CD4-positive, alpha-beta T cell treated with Interleukin-10 for 1 hour (primary cell): Measurements from ENCODE around the gene ZDHHC11.
"Not testable (repeated sequence)": the region's sequence is repeated elsewhere in the genome, so short reads cannot be mapped to it uniquely, and the experiment has no call there.

ENCODE experiments used
- DNase-seq: peaks from one replicate; pipeline ENCODE4 v3.0.0-alpha.2; 2020

ZDHHC11 gene

DNA sequence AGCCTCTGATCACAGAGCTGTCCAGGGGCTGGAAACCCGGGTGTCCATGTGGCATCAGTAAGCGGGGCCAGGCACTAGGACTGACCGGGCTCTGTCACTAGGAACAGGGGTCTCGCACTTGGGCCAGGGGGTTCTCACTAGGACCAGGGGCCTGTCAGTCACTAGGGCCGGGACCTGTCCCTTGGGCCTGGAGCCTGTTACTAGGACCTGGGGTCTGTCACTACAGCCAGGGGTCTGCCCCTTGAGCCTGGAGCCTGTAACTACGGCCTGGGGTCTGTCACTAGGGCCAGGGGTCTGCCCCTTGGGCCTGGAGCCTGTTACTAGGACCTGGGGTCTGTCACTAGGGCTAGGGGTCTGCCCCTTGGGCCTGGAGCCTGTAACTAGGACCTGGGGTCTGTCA lies 76.5 kb downstream of the ZDHHC11 start:
- not testable (repeated sequence) for DNase-seq

DNA sequence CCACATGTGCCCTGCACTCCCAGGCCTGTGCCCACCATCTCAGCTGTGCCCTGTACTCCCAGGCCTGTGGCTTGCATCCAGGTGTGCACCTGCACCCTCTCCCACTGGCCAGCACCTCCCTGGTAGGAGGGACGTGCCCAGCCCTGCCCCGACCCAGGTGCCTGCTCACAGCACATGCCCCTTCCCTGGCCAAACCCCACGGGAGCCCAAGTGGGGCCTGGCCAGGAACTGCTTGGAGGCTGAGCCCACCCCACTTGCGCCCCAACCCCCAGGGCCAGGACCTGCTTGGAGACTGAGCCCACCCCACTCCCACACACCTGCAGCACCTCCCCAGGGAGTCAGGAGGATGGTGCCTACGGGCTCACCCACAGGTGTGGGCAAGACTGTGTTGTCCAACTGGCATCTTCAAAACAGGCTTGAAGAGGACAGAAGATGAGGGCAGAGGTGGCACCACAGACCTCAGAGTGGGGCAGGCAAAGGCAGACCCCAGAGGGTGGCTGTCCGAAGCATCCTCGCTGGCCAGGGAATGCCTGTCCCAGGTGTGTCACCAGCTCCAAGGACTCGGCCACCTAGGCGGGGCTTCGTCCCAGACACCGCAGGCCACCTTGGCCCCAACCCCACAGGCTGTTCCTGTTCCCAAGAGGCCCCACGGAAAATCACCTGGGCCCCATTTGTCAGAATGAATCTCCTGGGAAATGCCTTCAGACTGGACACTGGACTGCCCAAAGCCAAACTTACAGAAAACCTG lies 77.1 kb downstream of the ZDHHC11 start:
- no peak for DNase-seq

DNA sequence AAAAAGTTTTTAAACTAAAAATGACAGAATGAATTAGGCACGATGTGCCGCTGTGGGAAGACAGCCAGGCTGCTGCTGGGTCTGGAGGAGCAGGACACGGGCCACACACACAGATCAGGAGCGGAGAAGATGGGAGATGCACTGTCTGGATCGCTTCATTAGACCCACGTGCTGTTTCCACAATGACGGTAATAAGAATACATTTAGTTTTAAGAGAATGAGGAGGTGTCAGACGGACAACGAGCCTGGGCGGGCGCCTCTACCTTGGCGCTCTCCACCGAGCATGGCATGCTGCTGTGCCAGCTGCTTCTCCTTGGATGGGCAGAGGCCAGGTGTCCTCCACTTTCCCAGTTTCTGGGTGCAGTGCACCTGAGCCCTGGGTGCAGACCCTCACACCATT lies 77.9 kb downstream of the ZDHHC11 start:
- DNase-seq: not testable (repeated sequence)

DNA sequence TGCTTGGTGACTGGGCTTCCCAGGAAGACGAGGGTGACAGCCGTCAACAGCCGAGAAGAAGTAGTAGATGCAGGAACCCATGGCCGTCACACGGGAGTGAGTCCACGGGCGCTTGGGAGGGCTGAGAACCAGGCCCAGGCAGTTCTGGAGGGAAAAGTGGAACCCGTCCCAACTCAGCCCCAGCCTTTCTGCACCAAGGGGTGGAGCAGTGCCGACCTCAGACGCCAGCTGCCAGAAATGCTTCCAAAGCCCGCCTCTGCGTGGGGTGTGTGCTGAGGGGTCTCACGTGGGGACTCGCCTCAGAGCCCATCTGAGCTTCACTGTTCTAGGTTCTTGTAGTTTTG lies 78.3 kb downstream of the ZDHHC11 start:
- DNase-seq: not testable (repeated sequence)

DNA sequence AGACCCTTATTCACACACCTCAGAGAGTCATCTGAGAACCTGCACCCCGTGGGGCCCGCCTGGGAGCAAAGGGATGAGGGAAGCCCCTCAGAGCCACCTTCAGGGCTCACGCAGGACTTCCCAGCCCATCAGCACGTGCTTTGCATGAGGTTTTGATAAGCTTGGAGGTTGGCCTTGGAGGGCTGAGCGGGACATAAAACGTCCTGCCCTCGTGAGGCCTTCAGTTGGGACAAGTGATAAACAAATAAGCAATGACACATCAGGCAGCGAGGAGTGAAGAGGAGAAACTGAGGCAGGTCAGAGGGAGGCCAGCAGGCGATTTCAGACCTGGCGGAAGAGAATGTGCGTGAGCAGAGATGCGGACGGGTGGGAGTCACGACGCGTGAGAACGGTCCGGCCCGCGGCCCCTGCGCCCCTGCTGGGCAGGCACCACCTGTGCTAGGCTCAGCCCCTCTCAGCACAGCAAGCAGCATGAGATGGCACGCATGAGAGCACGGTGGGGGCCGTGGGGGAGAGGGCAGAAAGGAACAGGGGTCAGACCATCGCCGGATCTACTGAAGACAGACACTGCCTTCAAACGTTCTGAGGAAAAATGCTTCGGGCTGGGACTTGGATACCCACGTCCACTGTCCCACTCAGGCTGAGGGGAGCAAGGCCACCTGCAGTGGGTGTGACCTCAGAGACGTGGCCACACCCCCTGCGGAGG lies 78.8 kb downstream of the ZDHHC11 start:
- not testable (repeated sequence) for DNase-seq

DNA sequence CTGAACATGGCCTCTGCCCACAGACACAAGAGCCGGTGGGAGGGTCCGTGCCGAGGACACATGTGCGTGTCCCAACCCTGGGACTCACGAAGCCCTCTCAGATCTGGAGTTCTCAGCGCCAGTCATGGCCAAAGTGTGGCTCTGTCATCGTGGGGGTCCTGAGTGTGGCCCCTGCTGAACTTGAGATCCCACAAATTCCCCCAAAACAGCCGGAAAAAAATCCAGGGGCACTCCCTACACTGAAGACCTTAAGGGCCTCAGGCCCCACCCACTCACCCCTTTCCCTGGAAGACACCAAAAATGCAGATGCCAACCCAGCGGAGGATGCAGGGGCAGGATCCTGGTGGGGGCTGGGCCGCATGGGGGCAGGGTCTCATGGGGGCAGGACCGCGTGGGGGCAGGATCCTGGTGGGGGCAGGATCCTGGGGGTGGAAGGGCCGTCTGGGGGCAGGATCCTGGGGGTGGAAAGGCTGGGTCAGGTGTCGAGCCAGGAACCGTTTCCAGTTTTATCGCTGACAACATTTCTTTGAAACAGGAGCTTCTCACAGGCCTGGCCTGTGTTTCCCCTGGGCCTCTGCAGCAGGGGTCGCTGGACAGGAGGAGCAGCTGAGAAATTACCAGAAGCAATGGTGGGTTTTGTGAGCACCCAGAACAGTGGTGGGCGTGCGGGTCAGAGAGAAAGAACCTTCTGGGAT lies 79.6 kb downstream of the ZDHHC11 start:
- not testable (repeated sequence) for DNase-seq

DNA sequence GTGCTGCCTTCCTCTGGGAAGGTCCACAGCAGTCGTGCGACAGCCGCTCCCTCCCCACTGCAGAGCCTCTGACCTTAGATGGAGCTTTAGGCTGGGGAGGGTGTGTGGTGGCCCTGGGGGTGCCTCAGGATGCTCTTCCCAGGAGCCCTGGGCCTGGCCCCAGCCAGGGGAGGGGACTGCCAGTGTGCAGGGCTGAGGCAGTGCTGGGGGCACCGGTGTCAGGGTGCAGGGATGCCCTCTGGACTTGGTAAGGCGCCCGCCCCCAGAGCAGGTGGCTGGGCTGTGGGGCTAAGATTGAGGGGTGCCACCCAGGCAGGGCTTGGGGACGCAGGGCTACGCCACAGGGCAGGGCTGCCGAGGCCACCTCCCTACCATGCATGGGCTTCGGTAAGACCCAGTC lies 80.2 kb downstream of the ZDHHC11 start:
- DNase-seq: not testable (repeated sequence)

DNA sequence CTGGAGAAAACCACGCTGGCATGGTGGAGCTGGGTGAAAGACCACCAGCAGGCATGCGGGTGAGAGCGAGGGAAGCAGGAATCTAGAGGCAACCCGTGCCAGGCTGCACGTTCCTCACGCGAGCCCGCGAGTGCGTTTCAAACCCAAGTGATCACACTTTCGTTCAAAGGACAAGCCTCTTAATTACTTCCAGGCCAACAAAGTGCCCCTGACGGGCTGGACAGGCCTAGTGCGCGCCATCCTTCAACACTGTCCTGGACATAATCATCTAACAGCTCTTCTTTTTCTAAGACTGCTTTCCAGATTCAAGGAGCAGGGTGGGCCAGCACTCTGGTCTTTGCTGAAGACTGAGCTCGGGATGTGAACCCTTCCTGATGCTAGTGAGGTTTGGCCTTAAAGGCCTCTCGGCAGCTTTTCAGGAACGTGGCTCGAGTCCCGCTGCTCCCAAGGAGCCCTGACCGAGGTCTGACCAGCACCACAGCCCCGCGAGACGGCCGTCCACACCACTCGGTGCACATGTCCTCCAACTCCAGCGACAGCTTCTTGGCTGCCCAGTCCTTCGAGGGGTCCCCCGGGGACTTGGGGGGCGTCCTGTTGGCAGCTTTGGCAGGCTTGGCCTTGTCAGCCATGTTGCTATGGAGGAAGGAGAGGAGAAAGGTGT lies 81.2 kb downstream of the ZDHHC11 start:
- not testable (repeated sequence) for DNase-seq

DNA sequence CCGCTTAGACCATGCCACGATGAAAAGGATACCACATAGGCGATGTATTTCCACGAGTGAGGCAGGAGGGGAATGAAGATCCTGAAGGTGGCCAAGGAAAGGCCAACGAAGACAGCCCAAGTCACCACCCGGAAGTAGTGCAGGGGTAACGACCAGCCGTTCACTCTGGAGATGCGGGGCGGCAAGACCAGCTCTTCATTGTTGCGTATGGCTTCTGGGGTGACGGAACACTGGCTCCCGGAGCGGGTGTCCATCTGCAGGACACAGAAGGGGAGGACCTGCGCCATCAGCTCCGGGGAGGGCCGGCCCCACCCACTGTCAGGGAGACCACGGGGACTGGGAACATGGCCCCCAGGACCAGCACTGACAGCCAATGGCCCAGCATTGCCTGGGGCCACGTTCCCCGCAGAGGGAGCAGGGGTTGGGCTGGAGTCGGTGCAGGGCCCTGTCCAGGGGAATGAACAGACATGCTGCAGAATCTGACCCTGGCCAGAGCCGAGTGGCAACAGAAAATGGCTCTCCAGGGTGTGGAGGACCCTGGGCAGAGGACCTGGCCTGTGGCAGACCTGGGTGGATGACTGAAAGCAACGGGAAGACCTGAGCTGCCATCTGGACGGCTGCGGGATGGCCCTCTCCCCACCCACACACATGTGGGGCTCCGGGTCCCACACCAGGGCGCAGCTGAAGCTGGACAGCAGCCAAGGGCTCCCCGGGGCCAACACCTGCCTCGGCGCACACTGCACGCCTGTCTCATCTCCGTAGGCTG lies 83.9 kb downstream of the ZDHHC11 start:
- no peak for DNase-seq

DNA sequence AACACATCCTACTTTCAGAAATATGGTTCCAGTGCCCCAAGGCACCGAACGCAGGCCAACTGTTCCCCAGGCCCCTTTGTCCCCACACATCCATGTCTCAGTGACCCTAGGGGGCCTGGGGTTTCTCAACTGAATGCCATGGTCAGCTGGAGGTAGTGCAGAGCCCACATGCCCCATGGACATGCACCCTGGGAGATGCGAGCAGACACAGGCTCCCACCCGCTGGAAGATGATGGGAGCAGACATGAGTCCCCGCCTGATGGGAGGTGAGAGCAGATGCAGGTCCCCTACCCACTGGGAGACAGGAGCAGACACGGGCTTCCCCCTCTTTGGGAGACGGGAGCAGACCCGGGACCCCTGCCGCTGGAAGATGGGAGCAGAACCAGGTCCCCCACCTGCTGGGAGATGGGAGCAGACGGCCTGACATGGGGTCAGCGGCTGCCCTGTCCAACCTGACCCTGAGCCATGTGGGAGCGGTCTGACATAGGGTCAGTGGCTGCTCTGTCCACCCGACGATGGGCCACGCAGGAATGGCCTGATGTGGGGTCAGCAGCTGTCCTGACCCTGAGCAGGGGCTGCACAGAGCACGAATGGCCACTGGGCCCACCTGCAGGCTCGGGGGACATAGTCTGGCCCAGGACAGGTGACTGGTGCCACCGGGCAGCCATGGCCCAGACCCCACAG lies 84.7 kb downstream of the ZDHHC11 start:
- no peak for DNase-seq

DNA sequence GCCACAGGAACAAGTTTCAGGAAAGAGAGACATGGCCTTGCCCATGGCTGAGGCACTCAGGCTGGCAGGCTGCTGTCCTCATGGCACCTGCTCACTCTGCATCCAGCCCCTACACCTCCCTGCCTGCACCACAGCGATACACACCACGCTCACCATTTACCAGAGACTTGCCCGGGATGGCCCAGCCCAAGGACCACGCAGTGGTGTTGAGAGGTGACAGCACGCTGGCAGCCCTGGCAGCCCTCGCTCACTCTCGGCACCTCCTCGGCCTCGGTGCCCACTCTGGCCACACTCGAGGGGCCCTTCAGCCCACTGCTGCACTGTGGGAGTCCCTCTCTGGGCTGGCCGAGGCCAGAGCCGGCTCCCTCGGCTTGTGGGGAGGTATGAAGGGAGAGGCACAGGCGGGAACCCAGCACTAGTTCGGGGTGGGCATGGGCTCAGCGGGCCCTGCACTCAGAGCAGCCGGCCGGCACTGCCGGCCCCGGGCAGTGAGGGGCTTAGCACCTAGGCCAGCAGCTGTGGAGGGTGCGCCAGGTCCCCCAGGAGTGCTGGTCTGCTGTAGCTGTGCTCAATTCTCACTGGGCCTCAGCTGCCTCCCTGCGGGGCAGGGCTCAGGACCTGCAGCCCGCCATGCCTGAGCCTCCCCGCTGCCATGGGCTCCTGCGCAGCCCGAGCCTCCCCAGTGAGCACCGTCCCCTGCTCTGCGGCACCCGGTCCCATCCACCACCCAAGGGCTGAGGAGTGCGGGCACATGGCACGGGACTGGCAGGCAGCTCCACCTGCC lies 86.6 kb downstream of the ZDHHC11 start:
- DNase-seq: no peak

DNA sequence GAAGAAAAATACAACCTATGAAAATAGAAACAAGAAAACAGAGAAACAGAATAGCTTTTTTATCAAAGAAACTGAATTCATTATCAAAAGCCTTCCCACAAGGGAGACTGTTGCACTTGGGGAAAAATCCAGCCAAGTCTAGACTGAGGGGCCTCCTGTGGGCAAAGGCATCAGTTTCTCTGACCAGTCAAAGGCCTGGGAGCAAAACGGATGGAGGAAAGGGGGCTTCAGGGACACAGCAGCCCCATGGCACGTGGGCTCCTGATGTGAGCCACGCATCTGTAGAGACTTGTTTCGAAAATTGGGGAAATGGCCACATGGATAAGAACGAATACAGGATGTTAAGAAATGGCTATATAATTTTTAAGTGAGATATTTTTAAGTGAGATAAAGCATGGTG lies 87.4 kb downstream of the ZDHHC11 start:
- DNase-seq: no peak

DNA sequence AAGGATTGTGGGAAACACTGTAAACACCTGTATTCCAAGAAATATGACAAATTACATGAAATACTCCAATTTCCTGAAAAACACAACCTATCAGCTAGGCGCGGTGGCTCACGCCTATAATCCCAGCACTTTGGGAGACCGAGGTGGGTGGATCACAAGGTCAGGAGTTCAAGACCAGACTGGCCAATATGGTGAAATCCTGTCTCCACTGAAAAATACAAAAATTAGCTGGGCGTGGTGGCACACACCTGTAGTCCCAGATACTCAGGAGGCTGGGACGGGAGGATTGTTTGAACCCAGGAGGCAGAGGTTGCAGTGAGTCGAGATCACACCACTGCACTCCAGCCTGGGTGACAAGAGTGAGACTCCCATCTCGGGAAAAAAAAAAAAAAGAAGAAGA lies 87.8 kb downstream of the ZDHHC11 start:
- not testable (repeated sequence) for DNase-seq

DNA sequence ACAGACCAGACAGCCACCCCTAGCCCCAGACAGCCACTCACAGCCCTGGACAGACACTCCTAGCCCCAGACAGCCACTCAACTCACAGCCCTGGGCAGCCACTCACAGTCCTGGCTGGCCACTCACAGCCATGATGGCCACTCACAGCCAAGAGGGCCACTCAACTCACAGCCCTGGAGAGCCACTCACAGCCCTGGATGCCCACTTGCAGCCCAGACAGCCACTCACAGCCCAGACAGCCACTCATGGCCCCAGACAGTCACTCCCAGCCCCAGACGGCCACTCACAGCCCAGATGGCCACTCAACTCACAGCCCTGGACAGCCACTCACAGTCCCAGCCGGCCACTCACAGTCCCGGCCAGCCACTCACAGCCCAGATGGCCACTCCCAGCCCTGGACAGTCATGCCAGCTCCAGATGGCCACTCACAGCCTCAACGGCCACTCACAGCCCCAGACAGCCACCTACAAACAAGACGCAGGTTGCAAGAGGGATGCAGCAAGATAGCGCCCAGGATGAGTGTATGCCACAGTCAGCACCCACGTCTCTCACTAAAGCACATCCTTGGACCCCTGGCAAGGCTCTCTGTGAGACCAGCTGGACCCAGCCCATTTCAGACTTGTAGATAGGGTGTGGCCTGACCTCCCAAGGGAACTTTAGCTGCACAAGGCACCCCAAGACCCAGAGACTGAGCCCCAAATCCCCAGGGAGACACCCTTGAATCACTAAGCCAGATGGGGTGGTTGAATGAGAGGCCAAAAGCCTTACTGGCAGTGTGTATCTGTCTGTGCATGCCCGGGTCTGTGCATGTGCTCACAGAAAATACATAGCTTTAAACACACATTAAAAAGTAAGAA lies 88.7 kb downstream of the ZDHHC11 start:
- no peak for DNase-seq

DNA sequence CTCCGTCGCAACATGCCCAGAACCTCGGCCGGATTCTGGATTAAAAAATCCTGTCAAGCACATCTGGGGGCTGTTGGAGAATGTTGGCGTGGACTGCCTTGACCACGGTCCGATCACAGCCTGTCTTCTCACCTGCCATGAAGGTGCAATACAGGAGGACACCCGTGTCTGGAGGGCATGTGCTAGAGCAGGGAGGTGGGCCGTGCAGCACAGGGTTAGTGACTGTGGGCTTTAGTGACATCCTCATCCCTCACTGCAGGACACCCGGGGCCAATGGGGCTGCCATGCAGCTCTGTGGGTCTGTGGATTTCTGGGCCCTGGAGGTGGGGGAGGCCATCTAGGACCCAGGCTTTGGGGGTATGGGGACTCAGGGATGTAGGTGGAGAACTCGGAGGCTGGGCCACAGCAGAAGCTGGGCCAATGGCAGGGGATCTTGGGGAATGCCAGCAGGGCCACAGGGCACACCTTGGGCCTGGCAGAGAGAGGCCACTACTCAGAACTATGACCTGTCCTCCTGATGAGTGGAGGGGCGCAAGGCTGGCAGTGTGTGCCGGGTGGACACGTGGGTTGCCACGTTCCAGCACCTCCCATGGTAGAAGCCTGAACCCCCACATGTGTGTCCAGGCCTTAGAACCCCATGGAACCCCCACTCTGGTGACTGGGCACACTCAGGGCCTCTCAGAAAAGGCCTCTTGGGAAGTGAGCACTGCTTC lies 89.6 kb downstream of the ZDHHC11 start:
- no peak for DNase-seq

DNA sequence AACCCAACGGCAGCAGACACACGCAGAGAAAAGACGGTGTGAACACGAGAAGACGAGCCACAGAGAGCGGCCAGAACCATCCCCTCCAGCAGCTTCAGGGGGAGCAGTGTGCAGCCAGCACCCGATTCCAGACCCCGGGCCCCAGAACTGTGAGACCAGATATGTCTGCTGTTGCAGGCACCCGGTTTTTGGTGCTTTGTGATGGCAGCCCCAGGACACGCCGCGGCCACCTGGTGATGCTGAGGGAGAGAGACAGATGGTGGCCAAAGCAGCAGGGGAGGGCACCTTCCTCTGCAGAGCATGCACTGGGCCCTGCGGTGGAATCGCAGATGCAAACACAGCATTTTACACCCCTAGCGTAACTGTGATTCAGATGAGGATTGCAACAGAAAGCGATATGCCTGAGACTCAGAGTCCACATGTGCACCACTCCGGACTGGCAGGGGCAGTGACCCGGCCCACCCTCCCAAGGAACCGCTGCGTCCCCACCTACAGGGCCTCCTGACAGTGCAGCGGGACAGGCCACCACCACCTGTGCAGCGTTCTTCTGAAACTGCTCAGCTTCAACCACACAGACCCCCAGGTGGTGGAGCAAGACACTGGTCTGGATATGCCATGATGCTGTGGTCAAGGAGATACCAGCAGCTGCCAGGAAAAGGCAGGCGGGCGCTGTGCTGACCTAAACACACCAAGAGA lies 90.3 kb downstream of the ZDHHC11 start:
- no peak for DNase-seq

DNA sequence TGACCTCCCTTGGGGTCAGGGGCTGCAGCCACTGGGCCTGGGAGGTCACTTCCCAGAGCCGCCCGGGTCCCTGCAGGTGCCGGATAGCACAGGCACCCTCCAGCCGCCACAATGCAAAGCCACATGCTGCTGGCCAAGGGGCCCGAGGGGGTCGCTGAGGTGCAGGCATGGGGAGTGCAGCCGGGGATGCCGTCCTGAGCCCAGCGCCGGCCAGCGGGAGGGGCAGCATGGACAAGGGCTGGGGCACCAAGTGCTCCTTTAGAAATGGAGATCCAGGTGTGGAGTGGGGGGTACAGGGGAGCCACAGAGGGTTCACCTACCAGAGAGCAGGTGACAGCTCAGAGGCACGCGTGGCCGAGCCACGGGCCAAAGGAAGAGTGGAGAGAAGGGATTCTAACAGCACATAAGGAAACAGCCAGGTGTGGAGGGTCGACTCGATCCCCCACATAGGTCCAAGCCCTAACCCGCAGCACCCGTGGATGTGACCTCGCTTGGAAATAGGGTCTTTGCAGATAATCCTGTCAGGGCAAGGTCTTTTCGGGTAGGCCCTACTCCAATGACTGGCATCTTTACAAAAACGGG lies 90.9 kb downstream of the ZDHHC11 start:
- no peak for DNase-seq

DNA sequence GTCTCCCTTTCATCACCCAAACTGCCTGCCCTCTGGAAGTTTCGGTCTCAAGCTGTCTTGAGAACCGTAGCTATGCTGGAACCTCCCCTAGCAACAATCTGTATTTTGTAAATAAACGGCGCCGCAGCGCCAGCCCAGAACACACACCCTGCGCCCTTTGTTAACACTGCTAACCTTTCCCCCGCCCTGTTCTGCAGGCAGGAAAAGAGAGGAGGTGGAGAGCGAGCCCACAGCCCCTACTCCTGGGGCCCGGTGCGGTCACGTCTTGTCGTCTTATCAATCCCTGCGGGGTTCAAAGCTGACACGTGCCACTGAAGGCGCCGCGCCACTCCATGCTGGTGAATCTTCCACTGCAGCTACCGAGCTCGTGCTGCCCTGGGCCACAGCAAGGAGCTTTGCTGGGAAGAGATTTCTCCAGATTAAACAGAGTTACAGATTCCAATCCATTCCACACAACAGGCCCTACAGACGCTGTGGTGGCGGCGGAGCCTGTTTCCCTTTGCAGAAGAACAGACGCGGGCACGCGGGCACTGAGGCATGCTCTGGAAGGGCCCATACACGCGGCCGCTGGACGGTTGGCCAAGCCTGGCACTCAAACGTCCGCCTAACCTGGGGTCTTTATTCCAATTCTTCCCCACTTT lies 91.6 kb downstream of the ZDHHC11 start:
- DNase-seq: peak; percentile 80
